Omental fat pad (tissue), 4 donors: ENCODE data around the gene CYFIP1. TPM values are rescaled to one million over a fixed set of nuclear protein-coding genes. Genes with fewer than 3 reads are reported as not detected.

Experiments used
- ATAC-seq: fragments of 150-250 bp; one replicate; pipeline ENCODE4 v1.9.1; 2016; ENCODE audit warnings: mild to moderate bottlenecking, moderate library complexity; ENCODE audit not compliant: low FRiP score
- DNase-seq: peaks from one replicate; pipeline ENCODE4 v3.0.0-alpha.2; 2019; ENCODE audit warnings: low spot score
- total RNA-seq, 4 donors: library from RNA; depleted of rRNA; stranded (reverse); fragments of >200 nt; gene quantifications; one replicate each; pipeline ENCODE4 v1.1.0, GENCODE V29; 2016
- TF ChIP-seq, protein P1 (sequence below), 3 donors: fragments of 450-650 bp; IDR thresholded peaks; one replicate each; pipeline ENCODE4 v1.5.1; 2016 to 2017; ENCODE audit warnings: antibody characterized with exemption in 3 of 3, mild to moderate bottlenecking in 3 of 3, moderate library complexity in 2 of 3

CYFIP1 gene
- total RNA-seq, 4 donors from 2014 or later = 86.4 to 129 (median 97.5) TPM

- TF ChIP-seq, protein P1, sequence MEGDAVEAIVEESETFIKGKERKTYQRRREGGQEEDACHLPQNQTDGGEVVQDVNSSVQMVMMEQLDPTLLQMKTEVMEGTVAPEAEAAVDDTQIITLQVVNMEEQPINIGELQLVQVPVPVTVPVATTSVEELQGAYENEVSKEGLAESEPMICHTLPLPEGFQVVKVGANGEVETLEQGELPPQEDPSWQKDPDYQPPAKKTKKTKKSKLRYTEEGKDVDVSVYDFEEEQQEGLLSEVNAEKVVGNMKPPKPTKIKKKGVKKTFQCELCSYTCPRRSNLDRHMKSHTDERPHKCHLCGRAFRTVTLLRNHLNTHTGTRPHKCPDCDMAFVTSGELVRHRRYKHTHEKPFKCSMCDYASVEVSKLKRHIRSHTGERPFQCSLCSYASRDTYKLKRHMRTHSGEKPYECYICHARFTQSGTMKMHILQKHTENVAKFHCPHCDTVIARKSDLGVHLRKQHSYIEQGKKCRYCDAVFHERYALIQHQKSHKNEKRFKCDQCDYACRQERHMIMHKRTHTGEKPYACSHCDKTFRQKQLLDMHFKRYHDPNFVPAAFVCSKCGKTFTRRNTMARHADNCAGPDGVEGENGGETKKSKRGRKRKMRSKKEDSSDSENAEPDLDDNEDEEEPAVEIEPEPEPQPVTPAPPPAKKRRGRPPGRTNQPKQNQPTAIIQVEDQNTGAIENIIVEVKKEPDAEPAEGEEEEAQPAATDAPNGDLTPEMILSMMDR (IDR thresholded peaks at IDR 0.05) = no peak
- DNase-seq (no peak), ATAC-seq (no peak)
Observed at GRCh38 chr15:22902981-22903380, 77.2 kb downstream of the CYFIP1 start.

- ATAC-seq (no peak), DNase-seq (no peak)
- TF ChIP-seq, protein P1 (IDR thresholded peaks at IDR 0.05) = no peak
Observed at GRCh38 chr15:22902578-22902977, 77.6 kb downstream of the CYFIP1 start.

DNA sequence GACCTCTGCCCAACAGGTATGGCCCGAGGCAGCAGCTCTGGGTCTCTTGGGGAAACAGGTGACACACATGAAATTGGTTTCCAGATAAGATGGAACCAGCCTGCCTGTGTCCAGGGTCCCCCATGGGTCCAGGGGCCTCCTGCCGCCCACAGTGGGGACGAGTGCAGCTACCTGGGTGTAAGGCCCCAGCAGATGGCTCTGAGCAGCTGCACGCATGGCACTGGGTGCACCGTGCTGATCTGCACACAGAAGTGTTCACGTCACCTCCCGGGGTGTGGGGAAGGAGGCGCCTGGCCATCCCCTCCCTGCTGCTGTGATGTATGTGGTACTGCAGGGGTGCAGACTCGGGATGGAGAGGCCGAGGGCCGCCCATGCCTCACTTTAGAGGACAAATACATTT lies 78.1 kb downstream of the CYFIP1 start:
- ATAC-seq = no peak
- DNase-seq = no peak
- TF ChIP-seq, protein P1 (IDR thresholded peaks at IDR 0.05) = no peak

- TF ChIP-seq, protein P1 (IDR thresholded peaks at IDR 0.05) = no peak
- no peak for DNase-seq
- ATAC-seq = no peak
Observed at GRCh38 chr15:22895465-22896190, 84.5 kb downstream of the CYFIP1 start.

DNA sequence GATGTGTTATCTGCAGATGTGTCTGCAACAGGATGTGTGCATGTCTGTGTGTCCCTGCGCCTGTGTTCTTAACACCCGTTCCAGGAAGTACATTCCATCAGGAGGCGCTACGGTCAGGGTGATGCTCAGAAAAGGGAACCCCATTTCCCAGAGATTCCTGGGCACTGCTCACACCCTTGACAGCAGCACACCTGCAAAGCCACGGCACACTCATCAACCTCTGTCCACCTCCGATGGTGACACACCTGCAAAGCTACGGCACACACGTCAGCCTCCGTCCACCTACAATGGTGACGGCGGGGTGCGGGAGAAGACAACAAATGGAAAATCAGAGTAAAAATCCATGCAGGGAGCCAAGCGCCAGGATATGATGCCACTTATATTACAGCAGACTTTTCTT lies 86.3 kb downstream of the CYFIP1 start:
- no peak for DNase-seq
- TF ChIP-seq, protein P1 (IDR thresholded peaks at IDR 0.05) = no peak
- no peak for ATAC-seq

DNA sequence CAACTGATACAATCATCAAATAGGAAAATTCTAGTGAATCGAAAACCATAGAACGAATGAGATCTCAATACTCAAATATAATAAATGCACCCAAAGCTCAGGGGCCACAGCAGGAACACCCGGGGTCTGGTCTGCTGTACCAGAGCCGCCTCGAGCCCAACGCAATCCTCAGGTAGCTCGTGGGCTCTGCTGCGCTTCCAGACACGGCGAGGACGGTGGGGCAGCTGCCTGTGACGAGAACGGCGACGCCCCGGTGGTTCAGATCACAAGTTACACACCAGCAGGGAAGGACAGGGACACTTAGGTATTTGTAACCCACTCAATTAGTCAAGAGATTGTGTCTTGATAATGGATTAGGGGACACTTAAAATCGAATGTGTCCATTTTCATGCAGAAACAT lies 87.1 kb downstream of the CYFIP1 start:
- DNase-seq (no peak), ATAC-seq (no peak)
- TF ChIP-seq, protein P1 (IDR thresholded peaks at IDR 0.05) = no peak

- TF ChIP-seq, protein P1 (IDR thresholded peaks at IDR 0.05) = no peak
- ATAC-seq (no peak), DNase-seq (no peak)
Observed at GRCh38 chr15:22892333-22892732, 87.8 kb downstream of the CYFIP1 start.
